ENCODE results near the gene NELFB.
A peak's percentile ranks its signal among the peaks of the same experiment; 100 is the strongest.

NELFB gene

GRCh38 chr9:137226338-137227053, 28.6 kb upstream of the NELFB start:
- no peak for TF ChIP-seq CTCF (IDR thresholded peaks at IDR 0.05)
- intact Hi-C loops (cut with DNase I; ENCODE audit: low total_unique reads): no loop called here
- Histone ChIP-seq H3K9me3 (no peaks in the 10 kb centered on the region), H3K4me3 (no peak overlapping the region), H3K36me3 (no peaks in the 10 kb centered on the region), H3K4me1 (peaks cover 0 to 51% (median 21%) of the 10 kb centered on the region in 4 donors), H3K27ac (no peak overlapping the region), H3K27me3 (peaks cover 0 to 46% of the 10 kb centered on the region in 2 donors)
- no peak for DNase-seq

- H3K27me3 ChIP-seq: peaks cover 0 to 51% of the 10 kb centered on the region in 2 donors
- no peaks in the 10 kb centered on the region for H3K9me3 ChIP-seq
- peaks cover 0 to 48% (median 17%) of the 10 kb centered on the region in 4 donors for H3K4me1 ChIP-seq
- no peaks in the 10 kb centered on the region for H3K36me3 ChIP-seq
- intact Hi-C loops (cut with DNase I; ENCODE audit: low total_unique reads): no loop called here
- no peak within 1 kb of the TSS for H3K27ac ChIP-seq
- TF ChIP-seq CTCF (IDR thresholded peaks at IDR 0.05): peak; percentile 76 to 79
- peak; percentile 61 to 79 for DNase-seq
- no peak within 1 kb of the TSS for H3K4me3 ChIP-seq
Measured at GRCh38 chr9:137227054-137227852, 27.9 kb upstream of the NELFB start, which contains the start of gene RNF224. RNF224 (plus strand) TSS chr9:137227502; CDS start chr9:137228336, 834 bp downstream.

- intact Hi-C loops (cut with DNase I; ENCODE audit: low total_unique reads): no loop called here
- DNase-seq: no peak
- no peak for TF ChIP-seq CTCF (IDR thresholded peaks at IDR 0.05)
Measured at GRCh38 chr9:137227853-137228505, 27.1 kb upstream of the NELFB start.

GRCh38 chr9:137228506-137228967, 26.6 kb upstream of the NELFB start:
- no peaks in the 10 kb centered on the region for H3K9me3 ChIP-seq
- H3K4me1 ChIP-seq: peaks cover 0 to 39% (median 8%) of the 10 kb centered on the region in 4 donors
- intact Hi-C loops (cut with DNase I; ENCODE audit: low total_unique reads): no loop called here
- peaks cover 0 to 63% of the 10 kb centered on the region in 2 donors for H3K27me3 ChIP-seq
- DNase-seq: no peak
- no peak overlapping the region for H3K4me3 ChIP-seq
- H3K27ac ChIP-seq: no peak overlapping the region
- TF ChIP-seq CTCF (IDR thresholded peaks at IDR 0.05): no peak
- H3K36me3 ChIP-seq: no peaks in the 10 kb centered on the region

More at GRCh38 chr9:137227853-137228505, 27.1 kb upstream of the NELFB start:
- H3K27ac ChIP-seq: no peak overlapping the region
- peaks cover 0 to 58% of the 10 kb centered on the region in 2 donors for H3K27me3 ChIP-seq
- no peaks in the 10 kb centered on the region for H3K9me3 ChIP-seq
- H3K36me3 ChIP-seq: no peaks in the 10 kb centered on the region
- peaks cover 0 to 41% (median 9%) of the 10 kb centered on the region in 4 donors for H3K4me1 ChIP-seq
- no peak overlapping the region for H3K4me3 ChIP-seq
